Testis (tissue), 2 donors: ENCODE data around the gene HOXC4.

Experiments
- POLR2A ChIP-seq: fragments of 450-650 bp; IDR thresholded peaks from one replicate; pipeline ENCODE4 v1.6.1; 2017; ENCODE audit warnings: antibody characterized with exemption, mild to moderate bottlenecking, moderate library complexity
- TF ChIP-seq, protein P1 (sequence below), 3 experiments: fragments of 450-650 bp in 2 of 3; fragments of 200-600 bp in 1 of 3; sonication (generic) in 1 of 3; IDR thresholded peaks; one replicate each; pipeline ENCODE4 v1.5.1; 2016 to 2019; ENCODE audit warnings: antibody characterized with exemption in 3 of 3, mild to moderate bottlenecking in 2 of 3, moderate library complexity in 1 of 3

DNA sequence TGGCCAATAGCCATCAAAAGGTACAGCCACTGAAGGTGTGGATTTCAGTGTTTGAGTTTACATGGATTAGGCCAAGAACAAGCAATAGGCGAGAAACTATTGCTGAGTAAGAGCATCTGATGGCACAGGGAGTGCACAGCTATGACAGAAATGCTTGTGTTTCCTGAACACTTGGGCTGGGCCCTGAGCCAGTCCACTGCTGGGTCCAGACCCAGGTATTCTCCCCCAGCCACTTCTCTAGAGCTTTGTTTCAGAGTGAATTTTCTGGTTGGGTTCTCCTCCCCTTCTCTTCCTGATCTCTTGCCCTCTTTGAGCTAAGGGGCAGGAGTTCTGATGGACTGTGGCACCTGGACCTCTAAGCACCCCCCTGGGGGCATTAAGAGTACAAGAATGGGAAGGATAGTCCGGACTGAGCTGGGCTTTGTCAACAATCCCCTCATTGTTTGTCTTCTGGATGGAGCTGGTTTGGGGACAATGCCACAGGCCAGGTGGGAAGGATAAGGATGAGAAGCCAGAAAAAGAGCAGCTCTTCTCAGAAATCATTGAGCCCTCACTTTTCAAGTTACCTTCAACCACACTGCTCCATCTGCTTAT lies 12.4 kb upstream of the HOXC4 start:
- TF ChIP-seq, protein P1, sequence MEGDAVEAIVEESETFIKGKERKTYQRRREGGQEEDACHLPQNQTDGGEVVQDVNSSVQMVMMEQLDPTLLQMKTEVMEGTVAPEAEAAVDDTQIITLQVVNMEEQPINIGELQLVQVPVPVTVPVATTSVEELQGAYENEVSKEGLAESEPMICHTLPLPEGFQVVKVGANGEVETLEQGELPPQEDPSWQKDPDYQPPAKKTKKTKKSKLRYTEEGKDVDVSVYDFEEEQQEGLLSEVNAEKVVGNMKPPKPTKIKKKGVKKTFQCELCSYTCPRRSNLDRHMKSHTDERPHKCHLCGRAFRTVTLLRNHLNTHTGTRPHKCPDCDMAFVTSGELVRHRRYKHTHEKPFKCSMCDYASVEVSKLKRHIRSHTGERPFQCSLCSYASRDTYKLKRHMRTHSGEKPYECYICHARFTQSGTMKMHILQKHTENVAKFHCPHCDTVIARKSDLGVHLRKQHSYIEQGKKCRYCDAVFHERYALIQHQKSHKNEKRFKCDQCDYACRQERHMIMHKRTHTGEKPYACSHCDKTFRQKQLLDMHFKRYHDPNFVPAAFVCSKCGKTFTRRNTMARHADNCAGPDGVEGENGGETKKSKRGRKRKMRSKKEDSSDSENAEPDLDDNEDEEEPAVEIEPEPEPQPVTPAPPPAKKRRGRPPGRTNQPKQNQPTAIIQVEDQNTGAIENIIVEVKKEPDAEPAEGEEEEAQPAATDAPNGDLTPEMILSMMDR (IDR thresholded peaks at IDR 0.05) = no peak
- TF ChIP-seq POLR2A = no peak
